ENCODE measurements around the gene SERPINB10. TPM values are rescaled to one million over a fixed set of nuclear protein-coding genes. Genes with fewer than 3 reads are reported as not detected.

The SERPINB10 gene
- total RNA-seq, 1 experiment from 2014 or later, result not detected

- no peak overlapping the region for H3K27ac ChIP-seq (ENCODE audit: low read depth, low read length)
Measured at GRCh38 chr18:63888470-63889190, 19.1 kb upstream of the SERPINB10 start.

More at GRCh38 chr18:63888470-63889190, 19.1 kb upstream of the SERPINB10 start:
- BruUV-seq (replicated peaks), result no TSS peak
- no peaks in the 10 kb centered on the region for H3K79me2 ChIP-seq (ENCODE audit: insufficient read depth, low read length)
- H3K9ac ChIP-seq (ENCODE audit: low read length), result no peak overlapping the region
- intact Hi-C loops (cut with micrococcal nuclease), result no loop called here
- H3K4me1 ChIP-seq (ENCODE audit: control insufficient read depth in 1 of 2, insufficient read depth in 2 of 2, low read length in 2 of 2), result no peaks in the 10 kb centered on the region
- no peaks in the 10 kb centered on the region for H3K36me3 ChIP-seq (ENCODE audit: control insufficient read depth in 1 of 2, insufficient read depth in 2 of 2, low read length in 2 of 2)
- ChIA-PET POLR2A (no interaction called here), CTCF (interaction anchor here (1.5 kb wide), 1 partner anchor 48 kb away, joined by 4 read pairs; no protein-coding TSS in a partner anchor), RAD21 (ENCODE audit: low non-redundant PET in 1 of 2, low total read pairs in 2 of 2, uncharacterized antibody in 2 of 2, unreplicated experiment in 2 of 2) (no interaction called here)
- no peaks in the 10 kb centered on the region for H3K9me2 ChIP-seq (ENCODE audit: insufficient read depth)
- no peaks in the 10 kb centered on the region for H4K20me1 ChIP-seq (ENCODE audit: insufficient read depth)
- no peaks in the 10 kb centered on the region for H3K27me3 ChIP-seq (ENCODE audit: insufficient read depth, low read length)
- TF ChIP-seq EZH2phosphoT487 (IDR thresholded peaks at IDR 0.05; ENCODE audit: borderline replicate concordance), result no peak
- TF ChIP-seq SIN3A (IDR thresholded peaks at IDR 0.05; ENCODE audit: low read depth), result no peak
- TF ChIP-seq ZNF274 (IDR thresholded peaks at IDR 0.05; ENCODE audit: low read depth, low read length), result no peak
- no peak for TF ChIP-seq REST (IDR thresholded peaks at IDR 0.05; ENCODE audit: low read depth)
- TF ChIP-seq ZFX (IDR thresholded peaks at IDR 0.05), result no peak
- no peak for TF ChIP-seq ELF1 (IDR thresholded peaks at IDR 0.05; ENCODE audit: borderline replicate concordance, low read depth)
- TF ChIP-seq, protein P1, sequence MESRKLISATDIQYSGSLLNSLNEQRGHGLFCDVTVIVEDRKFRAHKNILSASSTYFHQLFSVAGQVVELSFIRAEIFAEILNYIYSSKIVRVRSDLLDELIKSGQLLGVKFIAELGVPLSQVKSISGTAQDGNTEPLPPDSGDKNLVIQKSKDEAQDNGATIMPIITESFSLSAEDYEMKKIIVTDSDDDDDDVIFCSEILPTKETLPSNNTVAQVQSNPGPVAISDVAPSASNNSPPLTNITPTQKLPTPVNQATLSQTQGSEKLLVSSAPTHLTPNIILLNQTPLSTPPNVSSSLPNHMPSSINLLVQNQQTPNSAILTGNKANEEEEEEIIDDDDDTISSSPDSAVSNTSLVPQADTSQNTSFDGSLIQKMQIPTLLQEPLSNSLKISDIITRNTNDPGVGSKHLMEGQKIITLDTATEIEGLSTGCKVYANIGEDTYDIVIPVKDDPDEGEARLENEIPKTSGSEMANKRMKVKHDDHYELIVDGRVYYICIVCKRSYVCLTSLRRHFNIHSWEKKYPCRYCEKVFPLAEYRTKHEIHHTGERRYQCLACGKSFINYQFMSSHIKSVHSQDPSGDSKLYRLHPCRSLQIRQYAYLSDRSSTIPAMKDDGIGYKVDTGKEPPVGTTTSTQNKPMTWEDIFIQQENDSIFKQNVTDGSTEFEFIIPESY (IDR thresholded peaks at IDR 0.05; ENCODE audit: extremely low read depth, insufficient replicate concordance, low read length), result no peak
- TF ChIP-seq POLR2A (IDR thresholded peaks at IDR 0.05; ENCODE audit: borderline replicate concordance, extremely low read depth, insufficient read depth, insufficient read length), result no peak
- no peak for TF ChIP-seq CEBPB (IDR thresholded peaks at IDR 0.05; ENCODE audit: low read depth)
- TF ChIP-seq CBX3 (IDR thresholded peaks at IDR 0.05; ENCODE audit: low read depth), result no peak
- TF ChIP-seq POLR2AphosphoS5 (IDR thresholded peaks at IDR 0.05; ENCODE audit: low read depth, low read length), result no peak
- H3K4me3 ChIP-seq (replicated peaks in 1 of 2; ENCODE audit: low read depth in 1 of 2, low read length in 2 of 2), result no peak overlapping the region
- no peaks in the 10 kb centered on the region for H3K9me3 ChIP-seq (ENCODE audit: control insufficient read depth in 1 of 2, insufficient read depth in 1 of 2, low read depth in 1 of 2, low read length in 2 of 2)
- H3K4me2 ChIP-seq (ENCODE audit: low read length), result no peak overlapping the region
- ATAC-seq, result no peak
- DNase-seq (ENCODE audit: low read depth, low spot score), result no peak
- H2AFZ ChIP-seq (ENCODE audit: low read depth, low read length, poor library complexity, severe bottlenecking), result no peak overlapping the region
